HPDE6-E6E7 (cell line): ENCODE results near the gene ZNF507.
A peak's percentile ranks its signal among the peaks of the same experiment; 100 is the strongest.
"Not testable (repeated sequence)": the region's sequence is repeated elsewhere in the genome, so short reads cannot be mapped to it uniquely, and the experiment has no call there.

ENCODE experiments used
- DNase-seq: peaks from one replicate; pipeline ENCODE4 v3.0.0; 2011; ENCODE audit warnings: missing footprints; ENCODE audit errors: extremely low spot score

ZNF507 gene

GRCh38 chr19:32368787-32369186 is 23.4 kb downstream of the ZNF507 start:
- DNase-seq, result no peak

GRCh38 chr19:32372726-32373517 is 27.5 kb downstream of the ZNF507 start:
- no peak for DNase-seq

GRCh38 chr19:32373585-32374295 is 28.3 kb downstream of the ZNF507 start:
- DNase-seq, result peak; percentile 85

GRCh38 chr19:32374362-32374761 is 29.0 kb downstream of the ZNF507 start:
- not testable (repeated sequence) for DNase-seq

- DNase-seq, result not testable (repeated sequence)
Observed at GRCh38 chr19:32377088-32377487, 31.7 kb downstream of the ZNF507 start.

- DNase-seq, result no peak
Observed at GRCh38 chr19:32380269-32380668, 34.9 kb downstream of the ZNF507 start.

- DNase-seq, result no peak
Observed at GRCh38 chr19:32387701-32388392, 42.4 kb downstream of the ZNF507 start.

- no peak for DNase-seq
Observed at GRCh38 chr19:32388393-32388855, 43.0 kb downstream of the ZNF507 start.

GRCh38 chr19:32392901-32393300 is 47.5 kb downstream of the ZNF507 start:
- DNase-seq, result no peak

GRCh38 chr19:32396046-32396652 is 50.7 kb downstream of the ZNF507 start:
- DNase-seq, result no peak

- no peak for DNase-seq
Observed at GRCh38 chr19:32397671-32398101, 52.3 kb downstream of the ZNF507 start.

GRCh38 chr19:32401992-32402391 is 56.6 kb downstream of the ZNF507 start:
- no peak for DNase-seq

GRCh38 chr19:32403291-32403995 is 58.0 kb downstream of the ZNF507 start:
- DNase-seq, result no peak

- no peak for DNase-seq
Observed at GRCh38 chr19:32404213-32404932, 59.0 kb downstream of the ZNF507 start.

GRCh38 chr19:32404933-32405430 is 59.6 kb downstream of the ZNF507 start:
- DNase-seq, result peak; percentile 21

- DNase-seq, result peak; percentile 92
Observed at GRCh38 chr19:32405431-32406160, 60.2 kb downstream of the ZNF507 start, which contains the start of gene DPY19L3. TSS of gene DPY19L3 (plus strand) at chr19:32405770. CDS start at chr19:32408254, 2,484 bp downstream.

- no peak for DNase-seq
Observed at GRCh38 chr19:32406161-32407003, 61.0 kb downstream of the ZNF507 start.
